ENCODE data around the gene MTR.

MTR gene

GRCh38 chr1:236808005-236808404 is 12.9 kb downstream of the MTR start:
- DNase-seq (ENCODE audit: low read depth) = no peak
- TF ChIP-seq CTCF (IDR thresholded peaks at IDR 0.05; ENCODE audit: low read depth, low read length, missing control alignments) = no peak
- no peak overlapping the region for H3K4me3 ChIP-seq (ENCODE audit: low read depth, low read length)

- DNase-seq (ENCODE audit: low read depth) = no peak
- TF ChIP-seq CTCF (IDR thresholded peaks at IDR 0.05; ENCODE audit: low read depth, low read length, missing control alignments) = no peak
- no peak overlapping the region for H3K4me3 ChIP-seq (ENCODE audit: low read depth, low read length)
These were observed 13.6 kb downstream of the MTR start for GRCh38 chr1:236808564-236809130.

GRCh38 chr1:236809148-236809547 is 14.1 kb downstream of the MTR start:
- no peak for DNase-seq (ENCODE audit: low read depth)
- no peak for TF ChIP-seq CTCF (IDR thresholded peaks at IDR 0.05; ENCODE audit: low read depth, low read length, missing control alignments)

GRCh38 chr1:236810018-236810417 is 14.9 kb downstream of the MTR start:
- DNase-seq (ENCODE audit: low read depth) = no peak
- H3K4me3 ChIP-seq (ENCODE audit: low read depth, low read length) = no peak overlapping the region
- TF ChIP-seq CTCF (IDR thresholded peaks at IDR 0.05; ENCODE audit: low read depth, low read length, missing control alignments) = no peak

More at GRCh38 chr1:236809148-236809547, 14.1 kb downstream of the MTR start:
- no peak overlapping the region for H3K4me3 ChIP-seq (ENCODE audit: low read depth, low read length)

- H3K4me3 ChIP-seq (ENCODE audit: low read depth, low read length) = no peak overlapping the region
- no peak for TF ChIP-seq CTCF (IDR thresholded peaks at IDR 0.05; ENCODE audit: low read depth, low read length, missing control alignments)
- DNase-seq (ENCODE audit: low read depth) = no peak
These were observed 17.4 kb downstream of the MTR start for GRCh38 chr1:236812334-236813030.

- DNase-seq (ENCODE audit: low read depth) = no peak
- H3K4me3 ChIP-seq (ENCODE audit: low read depth, low read length) = no peak overlapping the region
- no peak for TF ChIP-seq CTCF (IDR thresholded peaks at IDR 0.05; ENCODE audit: low read depth, low read length, missing control alignments)
These were observed 20.8 kb downstream of the MTR start for GRCh38 chr1:236815941-236816340.

- no peak for TF ChIP-seq CTCF (IDR thresholded peaks at IDR 0.05; ENCODE audit: low read depth, low read length, missing control alignments)
- H3K4me3 ChIP-seq (ENCODE audit: low read depth, low read length) = no peak overlapping the region
- DNase-seq (ENCODE audit: low read depth) = no peak
These were observed 24.8 kb downstream of the MTR start for GRCh38 chr1:236819856-236820255.
